Right ventricle myocardium superior (tissue), 1 donor: ENCODE data around the gene FXYD1. TPM values are rescaled to one million over a fixed set of nuclear protein-coding genes. Genes with fewer than 3 reads are reported as not detected.

Experiments
- ATAC-seq: fragments of 200-7000 bp; cut with Tn5 transposase; one replicate; pipeline ENCODE4 v1.9.1; 2020; ENCODE audit warnings: mild to moderate bottlenecking; ENCODE audit not compliant: poor library complexity
- DNase-seq: peaks from one replicate; pipeline ENCODE4 v3.0.0-alpha.2; 2020
- intact Hi-C: fragments of 100-400 bp; cut with DNase I; formaldehyde crosslinking; loops from one replicate; pipeline ENCODE4 v1.11.2; 2022
- total RNA-seq: library from RNA; stranded (reverse); fragmentation: NEBNext Ultra II Directional; extraction: Animal tissue kit (Norgen Biotek cat#: 25700); gene quantifications from one replicate; pipeline ENCODE4 v1.2.1, GENCODE V29; 2021
- donor health status: DM: no; HTN: yes; CAD: no; lungs with severe emphysema.

Gene FXYD1
- total RNA-seq, 1 donor from 2014 or later, result 580 TPM

DNA sequence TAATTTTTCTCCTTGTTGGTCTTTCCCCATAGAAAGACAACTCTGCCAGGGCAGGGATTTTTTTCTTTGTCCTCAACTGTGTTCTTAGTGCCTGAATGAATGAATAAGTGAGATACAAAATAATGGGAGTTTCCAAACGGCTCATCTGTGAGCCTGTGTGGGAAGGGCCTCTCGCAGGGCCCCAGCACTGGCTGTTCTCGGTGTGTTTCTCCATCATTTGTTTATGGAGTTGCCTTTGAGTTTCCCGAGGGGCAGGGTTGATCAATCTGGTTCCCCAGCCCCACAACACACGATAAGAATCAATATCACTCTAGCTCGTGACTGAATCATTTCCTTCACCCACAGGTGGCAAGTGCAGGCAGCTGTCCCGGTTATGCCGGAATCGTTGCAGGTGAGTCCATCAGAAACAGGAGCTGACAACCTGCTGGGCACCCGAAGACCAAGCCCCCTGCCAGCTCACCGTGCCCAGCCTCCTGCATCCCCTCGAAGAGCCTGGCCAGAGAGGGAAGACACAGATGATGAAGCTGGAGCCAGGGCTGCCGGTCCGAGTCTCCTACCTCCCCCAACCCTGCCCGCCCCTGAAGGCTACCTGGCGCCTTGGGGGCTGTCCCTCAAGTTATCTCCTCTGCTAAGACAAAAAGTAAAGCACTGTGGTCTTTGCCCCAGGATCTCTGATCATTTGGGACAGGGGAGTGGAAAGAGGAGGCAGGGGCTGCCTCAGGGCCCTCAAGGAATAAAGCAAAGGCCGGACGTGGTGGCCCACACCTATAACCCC lies 30.8 kb downstream of the FXYD1 start:
- no peak for ATAC-seq
- DNase-seq, result no peak
- intact Hi-C loops, result no loop called here

DNA sequence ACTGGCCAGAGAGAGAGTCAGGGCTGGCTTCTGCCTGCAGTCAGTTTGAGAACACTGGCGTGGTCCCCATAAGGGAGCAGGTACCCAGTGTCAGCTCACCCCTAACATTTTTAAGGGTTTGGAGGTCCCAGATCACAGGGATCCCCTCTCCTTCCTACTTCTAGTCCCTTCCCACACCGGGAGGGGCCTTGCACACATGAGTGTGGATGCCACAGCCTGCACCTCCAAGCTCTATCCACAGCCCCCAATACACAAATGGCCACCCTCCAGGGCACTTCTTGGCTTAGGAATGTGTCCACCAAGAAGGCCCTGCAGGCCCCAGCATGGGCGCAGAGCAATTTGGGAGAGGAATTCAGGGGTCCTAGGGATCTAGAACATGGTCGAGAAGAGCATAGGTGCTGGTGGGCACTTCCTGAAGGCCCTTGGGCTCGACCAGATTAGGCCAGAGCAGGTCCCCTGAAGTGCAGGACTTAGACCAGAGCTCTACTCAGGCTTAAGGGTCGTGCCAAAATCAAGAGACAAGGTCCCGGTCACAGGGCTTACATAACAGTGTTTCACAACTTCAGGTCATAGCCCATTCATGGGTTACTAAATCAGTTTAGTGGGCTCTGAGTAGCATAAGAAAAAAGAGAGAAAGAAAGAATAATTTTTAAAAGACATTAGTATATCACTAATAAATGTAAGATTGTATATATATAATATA lies 31.9 kb downstream of the FXYD1 start:
- ATAC-seq (peak; percentile 55), DNase-seq (no peak)
- intact Hi-C loops, result no loop called here

DNA sequence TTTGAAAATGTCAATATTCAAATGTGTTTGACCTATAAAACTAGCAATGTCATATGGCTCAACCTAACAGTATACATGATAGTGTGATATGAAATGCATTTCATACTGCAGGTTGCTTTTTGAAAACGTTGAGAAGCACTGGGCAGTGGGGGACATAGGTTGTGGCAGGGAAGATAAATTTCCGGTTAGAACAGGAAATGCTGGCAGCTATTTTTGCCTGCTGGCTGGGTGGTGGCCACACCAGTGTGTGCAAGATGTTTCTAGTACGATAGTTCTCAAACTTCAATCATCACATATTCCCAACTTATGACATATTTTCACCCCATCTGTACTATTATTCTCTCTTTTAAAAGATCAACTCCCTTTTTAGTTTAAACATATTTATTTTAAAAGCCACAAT lies 33.1 kb downstream of the FXYD1 start:
- intact Hi-C loops, result no loop called here
- DNase-seq, result no peak
- no peak for ATAC-seq

DNA sequence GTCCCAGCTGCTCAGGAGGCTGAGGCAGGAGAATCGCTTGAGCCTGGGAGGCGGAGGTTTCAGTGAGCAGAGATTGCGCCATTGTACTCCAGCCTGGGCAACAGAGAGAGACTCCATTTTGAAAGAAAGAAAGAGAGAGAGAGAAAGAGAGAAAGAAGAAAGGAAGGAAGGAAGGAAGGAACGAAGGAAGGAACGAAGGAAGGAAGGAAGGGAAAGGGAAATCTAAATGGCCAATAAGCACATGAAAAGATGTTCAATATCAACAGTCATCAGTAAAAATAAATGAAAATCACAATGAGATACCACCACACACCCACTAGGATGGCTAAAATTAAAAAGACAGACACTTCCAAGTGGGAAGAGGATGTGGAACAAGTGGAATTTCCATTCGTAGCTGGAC lies 35.6 kb downstream of the FXYD1 start:
- no peak for DNase-seq
- intact Hi-C loops, result no loop called here
- no peak for ATAC-seq

GRCh38 chr19:35176181-35176570 lies 37.6 kb downstream of the FXYD1 start:
- intact Hi-C loops, result no loop called here
- DNase-seq (no peak), ATAC-seq (no peak)

DNA sequence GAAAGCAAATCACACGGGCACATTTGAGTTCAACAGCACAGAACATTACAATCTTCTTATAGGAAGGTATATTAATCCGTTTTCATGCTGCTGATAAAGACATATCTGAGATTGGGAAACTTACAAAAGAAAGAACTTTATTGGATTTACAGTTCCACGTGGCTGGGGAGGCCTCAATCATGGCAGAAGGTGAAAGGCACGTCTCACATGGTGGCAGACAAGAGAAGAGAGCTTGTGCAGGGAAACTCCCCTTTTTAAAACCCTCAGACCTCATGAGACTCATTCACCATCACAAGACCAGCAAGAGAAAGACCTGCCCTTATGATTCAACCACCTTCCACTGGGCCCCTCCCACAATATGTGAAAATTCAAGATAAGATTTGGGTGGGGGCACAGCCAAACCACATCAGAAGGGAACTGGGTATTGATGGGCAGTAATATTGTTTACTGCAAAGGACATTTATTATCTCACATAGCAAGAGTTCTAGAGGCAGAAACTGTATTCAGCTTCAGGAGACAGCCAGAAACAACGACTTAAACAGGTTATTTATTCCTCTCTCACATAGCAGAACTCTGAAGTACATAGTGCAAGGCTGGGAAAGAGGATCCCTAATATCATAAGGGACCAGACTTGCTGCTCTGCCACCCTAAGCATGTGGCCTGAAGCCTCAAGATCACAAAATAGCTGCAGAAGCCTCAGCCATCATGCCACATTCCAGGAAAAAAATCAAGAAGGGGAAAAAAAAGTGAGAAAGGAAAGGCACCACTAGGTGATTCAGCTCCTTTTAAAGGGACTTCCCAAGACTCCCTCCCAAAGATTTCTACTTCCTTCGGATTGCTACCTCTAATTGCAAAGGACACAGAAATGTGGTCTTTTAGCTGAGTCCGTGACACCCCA lies 39.0 kb downstream of the FXYD1 start:
- DNase-seq (no peak), ATAC-seq (no peak)
- intact Hi-C loops, result no loop called here

GRCh38 chr19:35178701-35179100 lies 40.1 kb downstream of the FXYD1 start:
- no peak for DNase-seq
- no peak for ATAC-seq
- intact Hi-C loops, result no loop called here

GRCh38 chr19:35179830-35180229 lies 41.2 kb downstream of the FXYD1 start:
- no peak for DNase-seq
- intact Hi-C loops, result no loop called here
- no peak for ATAC-seq

DNA sequence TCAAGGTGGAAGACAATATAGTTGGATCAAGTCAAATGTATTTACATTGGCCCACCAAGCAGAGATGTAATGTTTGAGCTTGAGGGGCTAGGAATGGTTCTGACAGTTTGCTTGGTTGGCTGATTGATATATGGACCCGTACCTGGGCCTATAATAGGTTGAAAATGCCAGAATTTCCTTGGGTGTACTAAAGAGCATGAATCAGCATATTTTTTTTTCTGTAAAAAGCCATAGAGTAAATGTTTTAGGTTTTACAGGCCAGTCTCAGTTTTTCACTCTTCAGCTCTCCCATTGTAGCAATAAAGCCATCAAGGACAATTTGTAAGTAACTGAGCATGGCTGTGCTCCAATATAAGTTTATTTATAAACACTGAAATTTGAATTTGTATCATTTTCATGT lies 42.8 kb downstream of the FXYD1 start:
- ATAC-seq (no peak), DNase-seq (no peak)
- intact Hi-C loops, result no loop called here

DNA sequence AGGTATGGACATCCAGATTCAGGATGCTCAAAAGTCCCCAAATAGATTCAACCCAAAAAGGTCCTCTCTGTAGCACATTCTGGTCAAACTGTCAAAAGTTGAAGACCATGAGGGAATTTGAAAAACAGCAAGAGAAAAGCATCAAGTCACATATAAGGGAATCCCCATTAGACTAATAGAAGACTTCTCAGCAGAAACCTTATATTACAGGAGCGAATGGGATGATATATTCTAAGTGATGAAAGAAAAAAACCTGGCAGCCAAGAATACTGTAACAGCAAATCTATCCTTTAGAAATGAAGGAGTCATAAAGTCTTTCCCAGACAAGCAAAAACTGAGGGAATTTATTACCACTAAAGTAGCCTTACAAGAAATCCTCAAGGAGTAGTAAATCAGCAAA lies 45.6 kb downstream of the FXYD1 start:
- ATAC-seq (no peak), DNase-seq (no peak)
- intact Hi-C loops, result no loop called here

DNA sequence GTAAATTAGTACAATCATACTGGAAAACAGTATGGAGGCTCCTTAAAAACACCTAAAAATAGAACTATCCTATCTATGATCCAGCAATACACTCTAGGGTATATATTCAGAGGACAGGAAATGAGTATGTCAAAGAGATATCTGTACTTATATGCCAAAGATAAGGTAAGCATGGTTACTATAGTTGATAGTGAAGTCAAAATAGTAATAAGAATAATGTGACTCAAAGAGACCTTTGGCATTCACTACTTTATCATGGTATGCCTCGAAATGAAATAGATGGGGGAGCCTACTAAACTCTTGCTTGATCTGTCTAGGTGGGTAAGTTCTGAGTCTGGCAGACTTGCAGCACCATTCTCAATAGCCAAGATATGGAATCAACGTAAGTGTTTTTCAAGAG lies 46.3 kb downstream of the FXYD1 start:
- intact Hi-C loops, result no loop called here
- DNase-seq, result no peak

More for the DNA sequence above, 46.3 kb downstream of the FXYD1 start:
- no peak for ATAC-seq

Other genes starting within 250 kb of the FXYD1 start
- gene ZNF30, start 211.9 kb upstream of the FXYD1 start, total RNA-seq, result 2.6 TPM
- gene ZNF792, start 174.6 kb upstream of the FXYD1 start, total RNA-seq, result 3.3 TPM
- gene GRAMD1A, start 138.5 kb upstream of the FXYD1 start, total RNA-seq, result 25.5 TPM
- 48.2 TPM for gene SCN1B, start 108.4 kb upstream of the FXYD1 start, total RNA-seq
- 5.6 TPM for gene HPN, start 97.1 kb upstream of the FXYD1 start, total RNA-seq
- gene FXYD3, start 23.0 kb upstream of the FXYD1 start, total RNA-seq, result 1.3 TPM
- 8.1 TPM for gene LGI4, start 3.8 kb upstream of the FXYD1 start, total RNA-seq
- gene FXYD7, start 4.4 kb downstream of the FXYD1 start, total RNA-seq, result not detected
- 20.9 TPM for gene FXYD5, start 15.9 kb downstream of the FXYD1 start, total RNA-seq
- not detected for gene FAM187B, start 89.9 kb downstream of the FXYD1 start, total RNA-seq
- 4.5 TPM for gene LSR, start 110.2 kb downstream of the FXYD1 start, total RNA-seq
- gene USF2, start 130.1 kb downstream of the FXYD1 start, total RNA-seq, result 141 TPM
- not detected for gene HAMP, start 143.7 kb downstream of the FXYD1 start, total RNA-seq
- not detected for gene MAG, start 153.3 kb downstream of the FXYD1 start, total RNA-seq
- 0.56 TPM for gene CD22, start 190.4 kb downstream of the FXYD1 start, total RNA-seq
- not detected for gene FFAR1, start 209.1 kb downstream of the FXYD1 start, total RNA-seq
- not detected for gene FFAR3, start 219.6 kb downstream of the FXYD1 start, total RNA-seq
- not detected for gene GPR42, start 232.2 kb downstream of the FXYD1 start, total RNA-seq